Loucy (cell line): Measurements from ENCODE around the gene PPP4R4.

Source experiments
- H2AFZ ChIP-seq: fragments of 200-600 bp; sonication (generic); 2 replicates; pipeline ENCODE4 v1.6.0; 2016; ENCODE audit warnings: antibody characterized with exemption, mild to moderate bottlenecking, low read length, moderate library complexity
- H3F3A ChIP-seq: fragments of 200-600 bp; 2 replicates; pipeline ENCODE4 v1.6.0; 2016; ENCODE audit warnings: antibody characterized with exemption, low read depth, mild to moderate bottlenecking
- H3K27me3 ChIP-seq: fragments of 200-600 bp; sonication (generic); 2 replicates; pipeline ENCODE4 v1.6.1; 2014; ENCODE audit warnings: low read length, mild to moderate bottlenecking; ENCODE audit not compliant: insufficient read depth, poor library complexity, severe bottlenecking
- H3K36me3 ChIP-seq: fragments of 200-600 bp; sonication (generic); 2 replicates; pipeline ENCODE4 v1.6.1; 2016; ENCODE audit warnings: low read length; ENCODE audit not compliant: insufficient read depth
- H3K4me1 ChIP-seq: fragments of 200-600 bp; sonication (generic); 2 replicates; pipeline ENCODE4 v1.5.1; 2014; ENCODE audit warnings: low read length, mild to moderate bottlenecking; ENCODE audit not compliant: insufficient read depth, poor library complexity, severe bottlenecking
- H3K4me2 ChIP-seq: fragments of 200-600 bp; sonication (generic); 2 replicates; pipeline ENCODE4 v1.6.0; 2014; ENCODE audit warnings: antibody characterized with exemption, low read length, low read depth, mild to moderate bottlenecking; ENCODE audit not compliant: poor library complexity, severe bottlenecking
- H3K4me3 ChIP-seq: fragments of 200-600 bp; sonication (generic); 2 replicates; pipeline ENCODE4 v1.5.1; 2014; ENCODE audit warnings: low read length, mild to moderate bottlenecking, mixed read lengths; ENCODE audit not compliant: poor library complexity, severe bottlenecking
- H3K79me2 ChIP-seq: fragments of 200-600 bp; sonication (generic); 2 replicates; pipeline ENCODE4 v1.6.1; 2014; ENCODE audit warnings: low read length; ENCODE audit not compliant: insufficient read depth
- H3K9ac ChIP-seq: fragments of 200-600 bp; sonication (generic); 2 replicates; pipeline ENCODE4 v1.6.0; 2014; ENCODE audit warnings: mild to moderate bottlenecking, low read depth, low read length, moderate library complexity; ENCODE audit not compliant: poor library complexity, severe bottlenecking
- H3K9me2 ChIP-seq: fragments of 200-600 bp; sonication (generic); replicated peaks from 2 replicates; pipeline ENCODE4 v1.6.1; 2016; ENCODE audit warnings: low read depth, low read length, mixed read lengths
- H3K9me3 ChIP-seq: fragments of 200-600 bp; sonication (generic); 2 replicates; pipeline ENCODE4 v1.6.1; 2014; ENCODE audit warnings: mild to moderate bottlenecking, antibody characterized with exemption, low read length, low read depth; ENCODE audit not compliant: insufficient read depth
- H4K20me1 ChIP-seq: fragments of 200-600 bp; sonication (generic); 2 replicates; pipeline ENCODE4 v1.6.0; 2014; ENCODE audit warnings: antibody characterized with exemption, low read length, mild to moderate bottlenecking; ENCODE audit not compliant: insufficient read depth, poor library complexity, severe bottlenecking
- EZH2phosphoT487 ChIP-seq: fragments of 200-600 bp; IDR thresholded peaks from 2 replicates; pipeline ENCODE4 v1.6.1; 2018; ENCODE audit warnings: antibody characterized with exemption, mild to moderate bottlenecking, moderate library complexity, borderline replicate concordance
- TF ChIP-seq, protein P1 (sequence below): fragments of 200-600 bp; sonication (generic); conservative IDR thresholded peaks from 2 replicates; pipeline ENCODE4 v1.5.1; 2014; ENCODE audit warnings: mild to moderate bottlenecking, antibody characterized with exemption, low read length

The PPP4R4 gene

DNA sequence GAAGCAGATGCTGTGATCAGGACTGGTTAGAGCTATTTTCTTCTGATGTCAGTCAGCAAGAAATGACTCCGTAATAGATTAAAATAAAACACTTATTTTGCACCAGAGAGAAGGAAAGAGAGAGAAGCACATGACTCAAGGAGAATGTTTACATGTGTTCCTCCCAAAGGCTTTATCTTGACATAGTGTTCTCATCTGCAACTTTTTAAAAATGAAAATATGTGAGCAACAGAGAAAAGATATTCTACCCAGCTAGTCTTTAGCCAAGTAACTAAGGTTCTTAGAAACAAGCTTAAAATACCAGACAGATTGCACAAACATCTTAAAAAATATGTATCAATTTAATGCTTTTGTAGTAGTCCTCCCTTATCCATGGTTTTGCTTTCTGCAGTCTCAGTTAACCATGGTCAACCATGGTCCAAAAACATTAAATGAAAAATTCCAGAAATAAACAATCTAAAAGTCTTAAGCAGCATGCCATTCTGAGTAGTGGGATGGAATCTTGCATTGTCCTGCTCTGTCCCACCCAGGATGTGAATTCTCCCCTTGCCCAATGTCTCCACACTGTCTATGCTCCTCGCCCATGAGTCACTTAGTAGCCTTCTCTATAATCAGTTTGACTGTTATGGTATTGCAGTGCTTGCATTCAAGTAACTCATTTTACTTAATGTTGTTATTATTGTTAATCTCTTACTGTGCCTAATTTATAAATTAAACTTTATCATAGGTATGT lies 109.0 kb downstream of the PPP4R4 start:
- peaks cover 3% of the 10 kb centered on the region; the same call in 1 of the 2 replicates for H3K9me3 ChIP-seq
- no peak overlapping the region for H3K4me3 ChIP-seq
- H3K36me3 ChIP-seq, result no peaks in the 10 kb centered on the region
- TF ChIP-seq, protein P1, sequence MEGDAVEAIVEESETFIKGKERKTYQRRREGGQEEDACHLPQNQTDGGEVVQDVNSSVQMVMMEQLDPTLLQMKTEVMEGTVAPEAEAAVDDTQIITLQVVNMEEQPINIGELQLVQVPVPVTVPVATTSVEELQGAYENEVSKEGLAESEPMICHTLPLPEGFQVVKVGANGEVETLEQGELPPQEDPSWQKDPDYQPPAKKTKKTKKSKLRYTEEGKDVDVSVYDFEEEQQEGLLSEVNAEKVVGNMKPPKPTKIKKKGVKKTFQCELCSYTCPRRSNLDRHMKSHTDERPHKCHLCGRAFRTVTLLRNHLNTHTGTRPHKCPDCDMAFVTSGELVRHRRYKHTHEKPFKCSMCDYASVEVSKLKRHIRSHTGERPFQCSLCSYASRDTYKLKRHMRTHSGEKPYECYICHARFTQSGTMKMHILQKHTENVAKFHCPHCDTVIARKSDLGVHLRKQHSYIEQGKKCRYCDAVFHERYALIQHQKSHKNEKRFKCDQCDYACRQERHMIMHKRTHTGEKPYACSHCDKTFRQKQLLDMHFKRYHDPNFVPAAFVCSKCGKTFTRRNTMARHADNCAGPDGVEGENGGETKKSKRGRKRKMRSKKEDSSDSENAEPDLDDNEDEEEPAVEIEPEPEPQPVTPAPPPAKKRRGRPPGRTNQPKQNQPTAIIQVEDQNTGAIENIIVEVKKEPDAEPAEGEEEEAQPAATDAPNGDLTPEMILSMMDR, result no peak
- TF ChIP-seq EZH2phosphoT487, result no peak
- no peaks in the 10 kb centered on the region for H3K79me2 ChIP-seq
- H2AFZ ChIP-seq, result no peak overlapping the region
- no peaks in the 10 kb centered on the region for H3K27me3 ChIP-seq
- no peaks in the 10 kb centered on the region for H4K20me1 ChIP-seq
- H3K9me2 ChIP-seq, result no peaks in the 10 kb centered on the region
- H3K4me1 ChIP-seq, result no peaks in the 10 kb centered on the region
- no peaks in the 10 kb centered on the region for H3F3A ChIP-seq
- H3K9ac ChIP-seq, result no peak overlapping the region
- H3K4me2 ChIP-seq, result no peak overlapping the region

DNA sequence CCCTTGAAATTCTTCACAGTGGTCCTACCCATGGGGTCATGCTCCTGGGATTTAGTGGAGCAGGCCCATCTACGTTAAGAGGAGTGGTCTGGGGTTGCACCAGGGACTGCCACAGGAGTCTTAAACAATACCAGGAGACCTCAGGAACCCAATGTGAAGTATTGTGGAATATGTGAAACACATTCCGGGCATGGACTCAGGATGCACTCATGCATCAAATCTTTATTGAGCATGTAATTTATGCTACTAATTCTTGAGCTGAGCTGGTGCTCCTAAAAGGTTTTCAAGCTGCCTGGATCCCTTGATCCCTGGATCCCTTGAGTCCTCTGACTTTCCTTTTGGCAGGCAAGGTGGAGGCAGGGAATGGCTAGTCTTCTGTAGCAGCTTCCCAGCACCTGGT lies 110.1 kb downstream of the PPP4R4 start:
- H3K27me3 ChIP-seq, result no peaks in the 10 kb centered on the region
- H3K9ac ChIP-seq, result no peak overlapping the region
- H3K9me2 ChIP-seq, result no peaks in the 10 kb centered on the region
- H3K79me2 ChIP-seq, result no peaks in the 10 kb centered on the region
- no peaks in the 10 kb centered on the region for H3K4me1 ChIP-seq
- no peak overlapping the region for H2AFZ ChIP-seq
- TF ChIP-seq, protein P1, result no peak
- TF ChIP-seq EZH2phosphoT487, result no peak
- H3K4me2 ChIP-seq, result no peak overlapping the region
- no peaks in the 10 kb centered on the region for H3K36me3 ChIP-seq
- H4K20me1 ChIP-seq, result no peaks in the 10 kb centered on the region
- peaks cover 3% of the 10 kb centered on the region; the same call in 1 of the 2 replicates for H3K9me3 ChIP-seq
- no peak overlapping the region for H3K4me3 ChIP-seq
- no peaks in the 10 kb centered on the region for H3F3A ChIP-seq

DNA sequence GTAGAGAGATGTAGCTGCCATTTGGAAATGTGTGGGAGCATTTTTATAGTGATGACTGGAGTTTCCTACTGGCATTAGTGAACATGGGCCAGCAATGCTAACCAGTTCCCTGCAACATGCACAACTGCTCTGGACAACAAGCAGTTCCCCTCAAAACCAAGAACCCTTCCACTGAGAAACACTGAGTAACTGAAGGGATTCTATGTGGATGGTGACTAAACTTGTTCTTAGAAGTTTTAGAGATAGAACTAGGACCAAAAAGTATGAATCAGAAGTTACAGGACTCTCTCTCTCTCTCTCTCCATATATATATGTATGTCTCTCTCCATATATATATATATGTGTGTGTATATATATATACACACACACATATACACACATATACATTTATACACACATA lies 111.0 kb downstream of the PPP4R4 start:
- TF ChIP-seq EZH2phosphoT487, result no peak
- TF ChIP-seq, protein P1, result no peak
- Histone ChIP-seq H3K79me2 (no peaks in the 10 kb centered on the region), H3K9me3 (peaks cover 3% of the 10 kb centered on the region; the same call in 1 of the 2 replicates), H3K4me3 (no peak overlapping the region), H3K36me3 (no peaks in the 10 kb centered on the region), H2AFZ (no peak overlapping the region), H3K4me2 (no peak overlapping the region), H3K9ac (no peak overlapping the region), H3K4me1 (no peaks in the 10 kb centered on the region), H3F3A (no peaks in the 10 kb centered on the region), H4K20me1 (no peaks in the 10 kb centered on the region), H3K27me3 (no peaks in the 10 kb centered on the region), H3K9me2 (no peaks in the 10 kb centered on the region)
